ENCODE data around the gene ATP6AP1.

Gene ATP6AP1

GRCh38 chrX:154484255-154485149, 56.0 kb downstream of the ATP6AP1 start:
- H3K4me3 ChIP-seq (ENCODE audit: low read depth, low read length) = no peak overlapping the region
- H3K9me3 ChIP-seq (ENCODE audit: control insufficient read depth, insufficient read depth, low read depth, low read length) = no peaks in the 10 kb centered on the region
- TF ChIP-seq ZNF404 (tag by site-specific recombination; IDR thresholded peaks at IDR 0.05) = no peak
- TF ChIP-seq GLIS1 (tag by site-specific recombination; IDR thresholded peaks at IDR 0.05) = peak; percentile 73
- TF ChIP-seq GLIS2 (tag by site-specific recombination; IDR thresholded peaks at IDR 0.05) = peak; percentile 65
- H3K27ac ChIP-seq (ENCODE audit: extremely low read depth, low read depth, low read length) = no peak overlapping the region
- ChIA-PET CTCF (interaction anchor here (0.8 to 1.4 kb wide), 2 partner anchors 86 to 111 kb away, joined by 3 read pairs; no protein-coding TSS in a partner anchor), POLR2A (interaction anchor here (0.6 to 3.1 kb wide), 3 partner anchors 10 to 86 kb away, joined by 5 to 10 read pairs (median 8); partner anchors contain the start of gene RPL10)
- H3K4me1 ChIP-seq (ENCODE audit: control insufficient read depth, insufficient read depth, low read length) = no peaks in the 10 kb centered on the region; the same call in 1 of the 2 replicates
- peaks cover 0 to 38% of the 10 kb centered on the region in 2 experiments; a peak in 1 of 3 replicates for H3K36me3 ChIP-seq (ENCODE audit: control insufficient read depth in 2 of 2, insufficient read depth in 1 of 2, low read length in 2 of 2)

GRCh38 chrX:154485150-154486051, 56.9 kb downstream of the ATP6AP1 start:
- POLR2A ChIA-PET = interaction anchor here (0.6 to 3.1 kb wide), 6 partner anchors 8 to 87 kb away, joined by 3 to 10 read pairs (median 6); partner anchors contain the start of gene RPL10
- H3K9me3 ChIP-seq (ENCODE audit: control insufficient read depth, insufficient read depth, low read depth, low read length) = no peaks in the 10 kb centered on the region
- no peaks in the 10 kb centered on the region; the same call in 1 of the 2 replicates for H3K4me1 ChIP-seq (ENCODE audit: control insufficient read depth, insufficient read depth, low read length)
- peak overlapping the region; percentile 94; the same call in 1 of the 2 replicates for H3K27ac ChIP-seq (ENCODE audit: extremely low read depth, low read depth, low read length)
- peak; percentile 20; the same call in 1 of the 2 replicates for TF ChIP-seq PATZ1 (tag by site-specific recombination; IDR thresholded peaks at IDR 0.05)
- TF ChIP-seq ZNF449 (tag by site-specific recombination; IDR thresholded peaks at IDR 0.05) = peak; percentile 73
- TF ChIP-seq ZSCAN16 (tag by site-specific recombination; IDR thresholded peaks at IDR 0.05) = no peak
- no peak for TF ChIP-seq ZNF223 (tag by site-specific recombination; IDR thresholded peaks at IDR 0.05)
- TF ChIP-seq GLI4 (tag by site-specific recombination; IDR thresholded peaks at IDR 0.05) = no peak
- TF ChIP-seq ZSCAN5A (tag by site-specific recombination; IDR thresholded peaks at IDR 0.05) = no peak
- peak; percentile 38; the same call in 1 of the 2 replicates for TF ChIP-seq SP7 (tag by site-specific recombination; IDR thresholded peaks at IDR 0.05)
- peak; percentile 30 for TF ChIP-seq ZBTB26 (tag by site-specific recombination; optimal IDR thresholded peaks at IDR 0.05)
- TF ChIP-seq SCRT2 (tag by site-specific recombination; IDR thresholded peaks at IDR 0.05) = no peak
- TF ChIP-seq ZNF274 (IDR thresholded peaks at IDR 0.05; ENCODE audit: low read length) = no peak
- TF ChIP-seq ZNF274 (tag by site-specific recombination; IDR thresholded peaks at IDR 0.05; ENCODE audit: borderline replicate concordance) = no peak
- TF ChIP-seq GLIS2 (tag by site-specific recombination; IDR thresholded peaks at IDR 0.05) = 0 out of 2 replicates have a peak, but pooled peaks have one; percentile 39
- TF ChIP-seq ZNF133 (tag by site-specific recombination; IDR thresholded peaks at IDR 0.05) = no peak
- no peak for TF ChIP-seq ZNF580 (tag by site-specific recombination; IDR thresholded peaks at IDR 0.05)
- no peak for TF ChIP-seq ZNF549 (tag by site-specific recombination; IDR thresholded peaks at IDR 0.05)
- CTCF ChIA-PET = interaction anchor here (0.5 to 1.4 kb wide), 4 partner anchors 16 to 112 kb away, joined by 3 to 4 read pairs (median 3); no protein-coding TSS in a partner anchor
- H3K4me3 ChIP-seq (ENCODE audit: low read depth, low read length) = peak overlapping the region; percentile 55
- peaks cover 0 to 38% of the 10 kb centered on the region in 2 experiments; a peak in 1 of 3 replicates for H3K36me3 ChIP-seq (ENCODE audit: control insufficient read depth in 2 of 2, insufficient read depth in 1 of 2, low read length in 2 of 2)
